Stimulated activated CD4-positive, alpha-beta T cell treated with anti-CD3 and anti-CD28 coated beads, Interleukin-1b, Interleukin-23, amount 100 ng/mL, for 24 hours (primary cell): ENCODE measurements around the gene CHD2.
"Not testable (repeated sequence)": the region's sequence is repeated elsewhere in the genome, so short reads cannot be mapped to it uniquely, and the experiment has no call there.

Experiments
- DNase-seq, 4 experiments: peaks; one replicate each; pipeline ENCODE4 v3.0.0-alpha.2; 2020; ENCODE audit warnings: low read depth in 4 of 4, low spot score in 1 of 4

The CHD2 gene

DNA sequence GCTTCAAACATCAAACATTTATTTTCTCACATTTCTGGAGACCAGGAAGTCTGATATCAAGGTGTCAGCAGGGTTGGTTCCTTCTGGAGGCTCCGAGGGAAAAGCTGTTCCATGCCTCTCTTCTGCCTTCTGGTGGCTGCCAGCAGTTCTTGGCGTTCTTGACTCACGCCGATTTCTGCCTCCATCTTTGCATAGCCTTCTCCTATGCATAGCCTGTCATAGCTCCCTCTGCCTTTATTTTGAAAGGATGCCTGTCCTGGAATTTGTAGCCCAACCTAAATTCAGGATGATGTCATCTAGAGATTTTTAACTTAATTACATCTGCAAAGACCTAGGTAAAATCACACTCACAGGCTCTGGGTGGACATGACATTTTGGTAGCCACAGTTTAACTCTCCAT, 118.5 kb downstream of the CHD2 start:
- DNase-seq, result no peak

DNA sequence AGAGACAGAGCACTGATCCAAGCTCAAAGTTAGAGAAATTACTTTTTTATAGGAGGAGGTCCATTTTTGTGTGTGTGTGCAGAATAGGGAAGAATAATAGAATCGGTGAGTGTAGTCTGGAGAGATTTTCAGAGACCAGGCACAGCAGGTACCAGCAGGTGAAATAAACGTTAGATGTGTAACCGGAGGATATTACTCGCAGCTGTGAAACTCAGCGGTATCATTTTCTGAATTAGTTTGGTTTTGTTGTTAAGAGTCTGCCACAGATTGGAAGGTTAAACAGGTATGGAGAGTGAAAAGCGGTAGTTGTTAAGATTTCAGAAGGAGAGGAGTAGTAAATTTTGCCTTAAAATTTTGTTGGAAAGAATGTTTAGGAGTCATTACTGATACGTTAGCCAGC, 119.0 kb downstream of the CHD2 start:
- DNase-seq, result no peak

DNA sequence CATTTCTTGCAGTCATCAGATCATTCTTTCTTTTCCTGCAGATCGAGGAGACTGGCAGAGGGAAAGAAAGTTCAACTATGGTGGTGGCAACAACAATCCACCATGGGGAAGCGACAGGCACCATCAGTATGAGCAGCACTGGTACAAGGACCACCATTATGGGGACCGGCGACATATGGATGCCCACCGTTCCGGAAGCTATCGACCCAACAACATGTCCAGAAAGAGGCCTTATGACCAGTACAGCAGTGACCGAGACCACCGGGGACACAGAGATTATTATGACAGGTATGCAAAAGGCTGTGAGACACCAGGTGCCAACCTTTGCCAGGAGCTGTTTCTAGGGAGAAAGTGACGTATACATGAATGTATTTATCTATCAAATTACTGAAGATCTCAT, 119.8 kb downstream of the CHD2 start:
- no peak for DNase-seq

DNA sequence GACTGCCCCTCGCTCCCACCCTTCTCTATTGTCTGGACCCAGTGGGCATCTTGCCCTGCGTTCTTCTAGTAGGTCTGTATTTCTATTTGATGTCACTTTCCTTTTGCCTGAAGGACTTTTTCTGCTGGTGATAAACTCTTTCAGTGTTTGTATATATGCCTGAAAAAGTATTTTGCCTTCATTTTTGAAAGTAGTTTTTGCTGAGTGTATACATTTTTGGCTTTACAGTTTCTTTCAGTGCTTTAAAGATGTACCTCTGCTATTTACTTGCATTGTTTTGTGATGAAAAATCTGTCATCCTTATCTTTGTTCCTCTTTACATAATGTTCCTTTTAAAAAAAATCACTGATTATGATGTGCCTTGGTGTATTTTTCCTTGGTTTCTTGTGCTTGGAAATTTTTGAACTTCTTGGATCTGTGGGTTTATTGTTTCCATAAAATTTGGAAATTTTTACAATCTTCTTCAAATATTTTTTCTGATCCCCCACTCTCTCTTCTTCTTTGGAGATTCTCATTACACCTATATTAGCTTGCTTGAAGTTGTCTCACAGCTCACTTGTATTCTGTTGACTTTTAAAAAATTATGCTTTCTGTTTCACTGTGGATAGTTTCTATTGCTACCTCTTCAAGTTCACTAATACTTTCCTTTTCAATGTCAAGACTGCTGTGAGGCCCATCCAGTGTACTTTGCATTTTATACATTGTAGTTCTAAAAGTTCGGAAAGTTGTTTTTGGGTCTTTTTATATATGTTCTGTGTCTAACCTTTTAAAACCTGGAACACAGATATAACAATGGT, 121.0 kb downstream of the CHD2 start:
- DNase-seq, result no peak

DNA sequence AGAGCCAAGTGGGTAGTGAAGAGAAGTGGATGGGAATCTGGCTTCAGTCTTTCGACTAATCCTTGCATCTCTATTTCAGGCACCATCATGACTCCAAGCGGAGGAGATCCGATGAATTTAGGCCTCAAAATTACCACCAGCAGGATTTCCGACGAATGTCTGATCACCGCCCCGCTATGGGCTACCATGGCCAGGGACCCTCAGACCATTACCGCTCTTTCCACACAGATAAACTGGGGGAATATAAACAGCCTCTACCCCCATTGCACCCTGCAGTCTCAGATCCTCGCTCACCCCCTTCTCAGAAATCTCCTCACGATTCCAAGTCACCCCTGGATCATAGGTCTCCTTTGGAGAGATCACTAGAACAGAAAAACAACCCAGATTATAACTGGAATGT, 124.2 kb downstream of the CHD2 start:
- no peak for DNase-seq

DNA sequence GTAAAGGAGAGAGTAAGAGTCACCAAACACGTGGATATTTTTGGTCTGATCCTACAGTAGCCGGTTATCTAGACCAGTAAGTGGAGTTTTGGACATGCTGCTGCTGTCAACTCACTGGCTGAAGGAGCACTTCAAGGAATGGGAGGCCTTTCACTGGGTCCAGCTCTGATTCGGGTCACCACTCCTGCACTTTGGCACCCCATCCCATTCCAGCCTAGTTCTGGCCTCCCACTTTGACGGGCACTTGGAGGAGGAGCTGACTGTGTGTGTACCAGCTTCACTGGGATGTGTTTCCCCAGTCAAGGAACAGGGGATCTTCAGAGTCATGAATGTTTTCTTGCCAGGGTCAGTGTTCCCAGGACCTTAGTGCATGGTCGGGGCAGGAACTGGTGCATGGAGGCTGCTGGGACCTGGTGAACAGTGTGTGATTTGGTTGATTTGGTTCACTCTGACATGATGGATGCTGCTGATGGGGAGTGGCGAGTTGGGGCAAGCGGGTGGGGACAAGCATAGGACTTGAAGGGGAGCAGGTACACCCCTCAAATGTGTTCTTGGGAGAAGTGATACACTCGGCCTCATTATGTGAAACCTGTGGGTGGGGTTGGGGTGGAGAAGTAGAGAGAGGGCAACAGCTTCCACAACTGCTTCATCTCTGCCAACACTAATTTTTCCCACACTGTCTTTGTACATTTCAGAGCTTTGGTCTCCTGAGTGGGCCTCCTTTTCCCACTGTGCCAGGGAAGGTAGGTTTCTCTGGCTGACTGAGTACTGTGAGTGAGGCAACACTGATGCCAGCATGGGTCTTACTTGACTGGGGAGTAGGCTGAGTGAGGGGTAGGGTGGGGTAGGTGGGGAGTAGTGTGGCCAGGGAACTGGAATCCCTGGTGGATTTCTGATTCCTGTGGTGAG, 124.8 kb downstream of the CHD2 start:
- DNase-seq, result no peak

DNA sequence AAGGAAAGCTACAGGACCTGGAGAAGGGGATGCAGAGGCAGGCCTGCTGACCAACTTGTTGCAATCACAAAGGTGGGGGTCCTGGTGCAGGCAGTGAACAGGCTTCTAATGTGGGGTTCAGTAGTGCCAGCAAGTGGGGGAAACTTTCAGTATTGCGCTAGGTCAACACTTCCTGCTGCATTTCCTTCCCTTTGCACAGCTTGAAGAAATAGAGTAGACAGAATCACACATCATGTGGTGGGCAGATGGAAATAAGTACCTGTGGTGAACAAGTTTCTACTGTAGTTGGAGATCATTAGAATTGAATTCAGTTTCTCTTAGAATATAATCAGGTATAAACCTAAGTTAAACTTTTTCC, 125.5 kb downstream of the CHD2 start:
- DNase-seq, result no peak

DNA sequence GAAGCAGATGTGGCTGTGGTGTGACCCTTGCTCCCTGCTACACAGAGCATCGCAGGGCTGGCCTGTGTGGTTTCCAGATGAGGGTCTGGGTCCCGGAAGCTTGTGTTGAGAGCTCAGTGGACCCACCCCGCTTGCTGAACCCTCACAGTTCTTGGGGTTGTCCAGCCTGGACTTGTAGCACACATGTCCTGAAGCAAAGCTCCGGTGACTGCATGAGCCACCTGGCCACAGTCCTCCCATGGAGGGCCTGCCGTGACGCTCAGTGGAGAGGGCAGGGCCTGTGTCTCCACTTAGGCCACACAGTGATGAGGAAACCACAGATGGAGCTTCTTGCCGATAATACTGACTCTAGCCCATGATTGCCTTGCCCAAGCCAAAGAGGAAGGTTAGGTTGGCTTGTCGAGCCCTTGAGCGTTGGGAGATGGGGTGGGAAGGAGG, 126.3 kb downstream of the CHD2 start:
- no peak for DNase-seq

DNA sequence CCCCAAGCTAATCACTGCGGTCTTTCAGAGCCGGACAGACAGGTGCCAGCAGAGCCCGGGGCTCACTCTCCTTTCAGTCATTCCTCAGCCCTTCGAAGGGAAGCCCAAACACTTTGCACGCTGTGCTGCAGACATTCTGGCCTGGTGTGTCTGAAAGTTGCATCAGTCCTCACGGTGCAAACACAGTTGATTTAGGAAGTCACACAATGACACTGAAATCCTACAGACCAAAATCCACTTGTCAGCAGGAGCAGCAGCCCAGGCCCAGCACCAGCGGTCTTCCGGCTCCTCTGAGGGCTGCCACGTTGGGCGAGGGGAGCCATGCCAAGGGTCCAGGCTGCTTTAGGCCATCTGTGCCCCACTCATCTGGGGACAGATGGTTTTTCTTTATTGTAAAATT, 127.3 kb downstream of the CHD2 start:
- DNase-seq, result no peak

DNA sequence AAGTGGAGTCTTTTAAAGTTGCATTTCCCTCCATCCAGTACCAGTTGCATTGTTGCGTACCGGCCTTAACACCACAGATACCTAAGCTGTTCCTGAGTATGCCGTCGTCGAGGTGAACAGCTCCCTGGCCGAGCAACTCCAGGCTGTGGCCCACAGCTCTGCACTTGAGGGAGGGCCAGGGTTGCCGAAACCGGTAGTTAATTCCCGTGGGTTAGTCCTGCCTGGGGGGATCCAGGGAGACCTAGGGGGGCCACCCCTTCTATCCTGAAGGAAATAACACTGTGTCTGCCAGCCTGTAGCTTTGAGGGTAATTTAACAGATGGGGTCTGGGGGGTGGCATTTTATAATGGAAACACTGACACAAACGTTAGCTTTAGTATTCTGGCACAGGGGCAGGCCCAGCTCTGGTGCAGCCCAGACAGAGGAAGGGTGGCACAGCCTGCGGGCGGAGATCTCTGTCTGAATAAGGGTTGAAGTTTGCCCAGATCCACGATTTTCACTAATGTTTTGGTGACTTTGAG, 128.0 kb downstream of the CHD2 start:
- no peak for DNase-seq

DNA sequence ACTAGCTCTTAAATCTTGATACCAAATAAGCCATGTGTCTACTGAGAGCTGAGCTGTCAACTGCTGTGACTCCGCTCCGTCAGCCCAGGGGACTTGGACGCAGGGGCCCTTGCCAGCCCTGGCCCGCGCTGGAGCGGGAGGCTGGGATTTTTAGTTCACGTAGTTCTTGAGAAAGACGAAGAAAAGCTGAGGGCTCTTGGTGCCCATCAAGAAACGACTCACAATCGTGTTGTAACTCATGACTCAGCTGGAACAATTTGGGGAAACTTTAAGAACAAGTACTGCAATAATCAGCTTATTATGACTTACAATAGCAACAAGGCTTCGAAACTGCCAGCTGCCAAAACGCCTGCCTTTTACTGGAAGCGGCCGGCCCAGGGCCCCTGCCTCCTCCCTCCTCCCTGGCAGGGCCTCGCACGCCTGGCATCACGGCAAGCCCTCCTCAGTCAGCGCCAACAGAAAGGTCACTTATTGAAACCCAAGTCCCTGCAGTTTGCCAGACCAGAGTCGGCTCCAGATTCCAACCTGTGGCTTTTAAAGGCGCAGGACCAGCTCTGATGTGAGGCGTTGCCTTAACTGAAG, 128.6 kb downstream of the CHD2 start:
- DNase-seq, result no peak

DNA sequence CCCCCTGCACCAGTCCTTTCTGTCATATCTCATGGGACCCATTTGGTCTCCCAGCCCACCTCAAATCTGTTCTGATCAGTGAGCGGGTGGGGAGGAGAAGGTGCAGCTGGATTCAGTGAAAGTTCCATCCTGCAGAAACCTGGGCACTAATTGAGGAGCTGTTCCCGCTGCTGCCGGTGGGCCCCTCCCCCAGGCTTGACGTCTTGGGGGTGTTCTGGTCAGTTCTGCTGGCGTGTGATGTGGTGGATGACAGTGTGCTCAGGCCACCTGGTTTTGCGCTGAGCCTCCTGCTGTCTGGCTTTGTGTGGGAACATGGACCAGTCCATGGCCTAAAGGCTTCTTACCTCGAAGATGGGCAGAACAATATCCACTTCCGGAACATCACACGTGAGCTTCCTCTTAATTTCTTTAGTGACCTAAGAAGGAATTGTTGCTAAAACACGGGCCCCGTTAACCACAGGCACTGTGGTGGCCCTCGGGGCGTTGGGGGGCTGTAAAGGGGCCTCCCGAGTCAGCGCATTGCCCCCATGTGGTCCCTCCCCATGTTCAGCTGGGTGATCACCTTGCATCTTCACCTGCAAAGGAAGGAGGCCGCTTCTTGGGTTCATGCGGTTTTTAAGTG, 129.2 kb downstream of the CHD2 start:
- DNase-seq, result no peak

DNA sequence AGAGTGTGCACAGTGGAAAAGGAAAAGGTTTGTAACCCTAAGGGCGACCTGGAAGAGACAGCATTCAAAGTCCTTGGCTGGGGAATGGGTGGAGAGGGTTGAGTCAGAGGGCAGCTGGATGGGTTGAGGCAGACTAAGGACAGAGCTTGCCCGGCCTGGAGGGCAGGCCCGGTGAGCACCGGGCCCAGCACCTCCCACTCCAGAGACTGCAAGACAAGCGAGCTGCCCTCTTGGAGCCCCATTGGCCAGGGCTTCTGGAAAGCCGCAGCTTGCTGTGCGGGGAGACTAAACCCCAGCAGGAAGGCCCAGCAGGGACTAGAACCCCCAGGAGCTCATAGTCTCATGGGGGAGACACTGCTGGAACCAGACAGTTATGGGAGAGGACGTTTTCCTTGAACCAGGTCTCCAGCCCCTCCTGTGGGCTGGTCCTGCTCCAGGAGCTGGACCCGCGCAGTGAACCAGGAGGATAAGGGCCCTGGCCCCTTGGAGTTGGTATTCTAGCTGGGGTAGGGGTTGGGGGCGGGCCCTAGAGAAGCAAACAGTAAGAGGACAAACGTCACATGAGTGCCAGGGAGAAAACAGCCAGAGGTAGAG, 129.8 kb downstream of the CHD2 start:
- no peak for DNase-seq

DNA sequence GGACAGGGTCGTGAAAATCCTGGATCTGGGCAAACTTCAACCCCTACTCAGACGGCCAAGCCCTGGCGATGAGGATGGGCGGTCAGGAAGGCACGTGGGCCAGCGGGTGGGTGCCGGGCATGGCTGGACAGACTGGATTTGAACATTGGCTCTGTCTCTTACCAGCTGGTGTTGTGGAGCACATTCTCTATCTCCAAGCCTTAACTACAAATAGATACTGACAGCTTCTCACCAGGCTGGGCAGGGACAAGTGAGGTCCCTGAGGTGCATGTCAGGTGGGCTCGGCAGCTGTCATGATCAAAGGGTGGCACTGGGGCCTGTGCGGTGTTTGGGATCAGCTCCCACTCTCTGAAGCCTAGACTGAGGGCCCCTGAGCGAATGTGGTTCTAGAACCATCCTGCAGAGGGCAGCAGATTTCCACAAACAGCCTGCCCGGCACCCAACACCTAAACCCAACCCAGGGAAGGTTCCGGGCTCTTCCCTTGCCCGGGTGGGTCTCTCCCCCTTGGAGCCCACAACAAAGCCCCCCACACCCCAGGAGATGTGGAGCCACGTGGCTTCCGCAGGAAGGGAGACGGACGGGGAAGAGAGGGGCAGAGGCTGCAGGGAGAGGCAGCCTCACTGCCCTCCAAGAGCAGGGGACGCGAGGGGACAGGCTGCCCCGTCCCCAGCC, 130.4 kb downstream of the CHD2 start:
- DNase-seq, result peak; percentile 28 to 45 (median 36)

DNA sequence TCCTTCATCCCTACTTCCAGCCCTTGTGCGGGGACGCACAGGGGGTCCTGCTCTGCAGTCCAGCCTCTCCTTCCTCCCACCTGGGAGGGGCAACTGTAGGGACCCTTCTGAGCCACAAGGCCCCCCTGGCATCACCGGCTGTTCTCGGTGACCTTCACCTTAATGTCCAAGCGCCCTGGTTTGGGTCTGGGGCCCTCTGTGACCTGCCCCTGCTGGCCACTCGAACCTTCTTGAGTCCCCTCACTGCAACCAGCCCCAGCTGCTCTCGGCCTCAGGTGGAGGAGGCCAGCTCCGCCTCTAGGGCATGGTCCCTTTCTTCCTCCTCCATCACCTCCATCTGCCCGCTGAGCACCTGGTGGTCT, 131.0 kb downstream of the CHD2 start:
- DNase-seq, result no peak

DNA sequence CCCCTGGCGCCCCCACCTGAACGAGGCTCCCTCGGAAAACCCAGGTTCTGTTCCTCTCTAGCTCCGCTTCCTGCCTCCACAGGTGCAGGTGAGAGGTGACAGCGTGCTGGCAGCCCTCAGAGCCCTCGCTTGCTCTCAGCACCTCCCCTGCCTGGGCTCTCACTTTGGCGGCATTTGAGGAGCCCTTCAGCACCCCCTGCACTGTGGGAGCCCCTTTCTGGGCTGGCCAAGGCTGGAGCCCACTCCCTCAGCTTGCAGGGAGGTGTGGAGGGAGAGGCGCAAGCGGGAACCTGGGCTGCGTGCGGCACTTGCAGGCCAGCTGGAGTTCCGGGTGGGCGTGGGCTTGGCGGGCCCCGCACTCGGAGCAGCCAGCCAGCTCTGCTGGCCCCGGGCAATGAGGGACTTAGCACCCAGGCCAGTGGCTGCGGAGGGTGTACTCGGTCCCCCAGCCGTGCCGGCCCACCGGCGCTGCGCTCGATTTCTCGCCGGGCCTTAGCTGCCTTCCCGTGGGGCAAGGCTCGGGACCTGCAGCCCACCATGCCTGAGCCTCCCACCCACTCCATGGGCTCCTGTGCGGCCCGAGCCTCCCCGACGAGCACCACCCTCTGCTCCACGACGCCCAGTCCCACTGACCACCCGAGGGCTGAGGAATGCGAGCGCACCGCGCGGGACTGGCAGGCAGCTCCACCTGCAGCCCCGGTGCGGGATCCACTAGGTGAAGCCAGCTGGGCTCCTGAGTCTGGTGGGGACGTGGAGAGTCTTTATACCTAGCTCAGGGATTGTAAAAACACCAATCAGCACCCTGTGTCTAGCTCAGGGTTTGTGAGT, 131.6 kb downstream of the CHD2 start:
- DNase-seq, result not testable (repeated sequence)

DNA sequence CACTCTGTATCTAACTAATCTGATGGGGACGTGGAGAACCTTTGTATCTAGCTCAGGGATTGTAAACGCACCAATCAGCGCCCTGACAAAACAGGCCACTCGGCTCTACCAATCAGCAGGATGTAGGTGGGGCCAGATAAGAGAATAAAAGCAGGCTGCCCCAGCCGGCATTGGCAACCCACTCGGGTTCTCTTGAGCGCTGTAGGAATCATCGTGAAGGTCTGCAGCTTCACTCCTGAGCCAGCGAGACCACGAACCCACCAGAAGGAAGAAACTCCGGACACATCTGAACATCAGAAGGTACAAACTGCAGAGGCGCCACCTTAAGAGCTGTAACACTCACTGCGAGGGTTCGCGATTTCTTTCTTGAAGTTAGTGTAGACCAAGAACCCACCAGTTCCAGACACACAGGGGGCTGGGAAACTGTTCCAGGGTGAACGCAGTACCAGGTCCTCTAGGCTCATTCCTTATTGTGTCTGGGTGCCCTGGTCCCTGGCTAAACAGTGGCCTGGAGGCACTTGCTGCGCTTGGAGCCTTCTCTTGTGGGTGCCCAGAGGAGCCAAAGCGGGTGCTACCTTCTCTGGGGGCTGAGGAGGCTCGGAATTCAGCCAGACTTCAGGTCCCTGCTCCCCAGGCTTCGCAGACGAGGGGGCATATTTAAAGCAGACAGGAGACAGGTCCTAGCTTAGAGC, 132.5 kb downstream of the CHD2 start:
- DNase-seq, result not testable (repeated sequence)

DNA sequence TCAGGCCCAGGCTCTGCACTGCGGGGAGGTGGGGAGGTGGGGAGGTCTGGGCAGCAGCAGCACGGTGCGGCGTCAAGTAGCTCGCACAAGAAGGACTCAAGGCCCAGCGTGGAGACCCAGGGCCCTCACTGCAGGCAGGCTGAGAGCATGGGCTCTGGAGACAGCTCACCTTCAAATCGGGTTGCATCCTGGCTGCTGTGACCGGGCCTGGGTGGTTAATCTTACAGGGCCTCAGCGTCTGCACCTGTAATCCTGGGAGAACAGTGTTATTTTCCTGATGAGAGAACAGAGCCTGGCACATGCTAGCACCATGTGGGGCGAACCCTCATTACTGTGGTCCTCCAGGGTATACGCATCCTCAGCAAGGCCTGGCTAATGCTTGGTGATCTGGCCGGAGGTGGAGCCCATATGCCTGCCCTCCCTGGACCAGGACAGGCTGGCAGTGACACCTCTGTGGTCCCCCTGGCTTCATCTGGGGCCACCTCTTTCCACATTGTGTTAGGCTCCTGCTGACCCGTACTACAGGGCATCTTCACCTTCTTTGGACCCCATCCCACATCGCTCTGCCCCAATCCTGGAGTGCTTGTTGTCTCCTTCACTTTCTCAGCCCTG, 133.4 kb downstream of the CHD2 start:
- DNase-seq, result no peak

DNA sequence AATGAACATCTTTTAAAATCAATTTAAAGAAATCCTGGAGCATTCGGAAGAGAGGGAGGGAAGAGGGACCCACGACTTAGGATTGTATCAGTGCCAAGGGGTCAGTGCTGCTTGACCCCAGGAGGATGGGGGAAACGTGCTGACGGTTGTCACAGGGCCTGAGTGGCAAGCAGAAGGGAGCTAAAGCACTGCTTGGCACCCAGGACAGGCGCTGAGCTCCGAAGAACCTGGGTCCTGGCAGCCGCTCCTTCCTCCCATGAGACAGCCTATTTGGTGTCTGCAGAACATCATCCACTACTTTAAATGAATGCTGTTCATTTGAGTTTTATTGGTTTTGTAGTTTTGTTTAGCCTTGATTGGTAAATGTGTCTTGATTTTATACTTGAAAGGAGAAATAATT, 134.4 kb downstream of the CHD2 start:
- DNase-seq, result no peak
